Measurements from ENCODE around the gene RFC1.

DNA sequence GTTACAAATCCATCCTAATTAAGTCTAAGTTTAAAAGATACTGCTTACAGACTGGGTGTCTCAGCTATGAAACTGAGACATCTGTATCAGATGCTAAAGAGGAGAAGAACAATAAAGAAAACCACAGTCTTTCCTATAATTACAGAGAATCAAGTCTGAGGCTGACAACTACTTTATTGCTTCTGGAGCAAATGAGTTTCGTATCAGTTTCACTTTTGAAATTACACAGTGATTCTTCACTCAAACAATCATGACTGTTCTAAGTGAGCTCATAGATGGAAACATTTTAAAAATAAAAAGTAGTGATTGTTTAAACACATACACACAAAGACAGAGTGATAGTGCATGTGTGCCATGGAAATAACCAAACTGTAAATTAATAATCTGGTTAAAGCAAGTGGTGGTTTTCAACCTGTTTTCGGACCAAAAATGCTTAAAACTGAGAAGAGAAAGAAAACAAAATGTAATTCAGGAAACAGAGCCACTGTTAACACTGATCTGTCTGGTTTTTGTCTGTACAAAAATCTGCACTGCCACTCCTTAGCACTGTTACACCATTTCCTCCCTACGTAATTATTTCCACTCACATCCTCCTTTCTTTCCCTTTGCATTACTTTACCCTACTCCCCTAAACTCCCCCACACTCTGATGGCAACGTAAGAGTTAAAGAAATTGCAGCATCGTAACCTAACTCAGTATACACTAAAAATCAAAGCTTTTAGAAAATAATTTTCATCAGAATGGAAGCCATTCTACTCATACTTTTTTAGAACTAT is 12.5 kb downstream of the RFC1 start:
- TF ChIP-seq, protein P1, sequence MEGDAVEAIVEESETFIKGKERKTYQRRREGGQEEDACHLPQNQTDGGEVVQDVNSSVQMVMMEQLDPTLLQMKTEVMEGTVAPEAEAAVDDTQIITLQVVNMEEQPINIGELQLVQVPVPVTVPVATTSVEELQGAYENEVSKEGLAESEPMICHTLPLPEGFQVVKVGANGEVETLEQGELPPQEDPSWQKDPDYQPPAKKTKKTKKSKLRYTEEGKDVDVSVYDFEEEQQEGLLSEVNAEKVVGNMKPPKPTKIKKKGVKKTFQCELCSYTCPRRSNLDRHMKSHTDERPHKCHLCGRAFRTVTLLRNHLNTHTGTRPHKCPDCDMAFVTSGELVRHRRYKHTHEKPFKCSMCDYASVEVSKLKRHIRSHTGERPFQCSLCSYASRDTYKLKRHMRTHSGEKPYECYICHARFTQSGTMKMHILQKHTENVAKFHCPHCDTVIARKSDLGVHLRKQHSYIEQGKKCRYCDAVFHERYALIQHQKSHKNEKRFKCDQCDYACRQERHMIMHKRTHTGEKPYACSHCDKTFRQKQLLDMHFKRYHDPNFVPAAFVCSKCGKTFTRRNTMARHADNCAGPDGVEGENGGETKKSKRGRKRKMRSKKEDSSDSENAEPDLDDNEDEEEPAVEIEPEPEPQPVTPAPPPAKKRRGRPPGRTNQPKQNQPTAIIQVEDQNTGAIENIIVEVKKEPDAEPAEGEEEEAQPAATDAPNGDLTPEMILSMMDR (IDR thresholded peaks at IDR 0.05), result no peak
- TF ChIP-seq POLR2A (IDR thresholded peaks at IDR 0.05) (no peak), EP300 (IDR thresholded peaks at IDR 0.05) (no peak)

Data from ovary (tissue), 3 donors.